HepG2 (cell line): ENCODE data around the gene EHBP1. TPM values are rescaled to one million over a fixed set of nuclear protein-coding genes. Genes with fewer than 3 reads are reported as not detected.

Source experiments
- ATAC-seq: fragments of 200-7000 bp; cut with Tn5 transposase; 3 replicates; pipeline ENCODE4 v1.9.1; 2020; ENCODE audit warnings: mild to moderate bottlenecking, moderate library complexity
- BruUV-seq: library from RNA; stranded (reverse); fragments of 400-500 nt; replicated peaks from 2 replicates; lab custom pipeline; 2021; lab: Mats Ljungman, UMichigan
- CTCF ChIA-PET: fragments of 300-600 bp; formaldehyde crosslinking; extraction: SDS; loops from one replicate; lab custom pipeline; 2021; ENCODE audit warnings: low total read pairs, inconsistent platforms, low intra/inter-chr PET ratio; lab: Yijun Ruan, JAX
- POLR2A ChIA-PET: fragments of 350-600 bp; sonication (Branson Sonifier 250); formaldehyde crosslinking; loops from one replicate; lab custom pipeline; 2020; ENCODE audit warnings: antibody characterized with exemption, inconsistent platforms; lab: Yijun Ruan, JAX
- DNase-seq: peaks from one replicate; pipeline ENCODE4 v3.0.0-alpha.2; 2015; ENCODE audit warnings: low spot score
- FAIRE-seq: peaks from 3 replicates; lab custom pipeline; 2011; peaks lifted over from hg19 to GRCh38; lab: Jason Lieb, UNC
- H2AFZ ChIP-seq: one replicate; pipeline ENCODE4 v1.6.1; 2011; ENCODE audit warnings: low read length, inconsistent platforms
- H3K27ac ChIP-seq: fragments of 300-600 bp; 3 replicates; pipeline ENCODE4 v1.8.0; 2011; ENCODE audit warnings: mixed run types, mild to moderate bottlenecking, mixed read lengths, low read length, inconsistent platforms; ENCODE audit not compliant: insufficient read depth; ENCODE audit errors: extremely low read length
- H3K27me3 ChIP-seq, 2 experiments: fragments of 200-600 bp in 1 of 2; 2 replicates in 1 of 2; 3 replicates in 1 of 2; pipeline versions ENCODE4 v1.6.0 to v1.8.0; 2011; ENCODE audit warnings: low read length in 2 of 2, mild to moderate bottlenecking in 2 of 2, moderate library complexity in 2 of 2, inconsistent platforms in 1 of 2; ENCODE audit not compliant: insufficient read depth in 2 of 2, control insufficient read depth in 1 of 2
- H3K36me3 ChIP-seq, 2 experiments: fragments of 200-600 bp in 1 of 2; replicated peaks in 1 of 2; 2 replicates in 1 of 2; 3 replicates in 1 of 2; pipeline versions ENCODE4 v1.5.1 to v1.8.0; 2011; ENCODE audit warnings: low read length in 2 of 2, inconsistent platforms in 1 of 2; ENCODE audit not compliant: insufficient read depth in 2 of 2, control insufficient read depth in 1 of 2
- H3K4me1 ChIP-seq: 2 replicates; pipeline ENCODE4 v1.5.1; 2012; ENCODE audit warnings: low read length, inconsistent platforms; ENCODE audit not compliant: insufficient read depth
- H3K4me2 ChIP-seq: 2 replicates; pipeline ENCODE4 v1.6.0; 2011; ENCODE audit warnings: low read depth, low read length, inconsistent platforms
- H3K4me3 ChIP-seq, 3 experiments: fragments of 200-600 bp in 1 of 3; sonication (generic), shearing (Covaris generic) in 1 of 3; replicated peaks in 1 of 3; 2 replicates each; pipeline ENCODE4 v1.5.1; 2011 to 2016; ENCODE audit warnings: low read length in 3 of 3, inconsistent platforms in 2 of 3, low read depth in 2 of 3, mild to moderate bottlenecking in 2 of 3, control low read depth in 1 of 3, mixed read lengths in 1 of 3; ENCODE audit not compliant: insufficient read depth in 1 of 3
- H3K79me2 ChIP-seq: one replicate; pipeline ENCODE4 v1.6.1; 2011; ENCODE audit warnings: low read length, inconsistent platforms; ENCODE audit not compliant: insufficient read depth
- H3K9ac ChIP-seq: 2 replicates; pipeline ENCODE4 v1.6.0; 2011; ENCODE audit warnings: mild to moderate bottlenecking, low read depth, low read length, inconsistent platforms; ENCODE audit not compliant: insufficient read depth
- H3K9me3 ChIP-seq: 2 replicates; pipeline ENCODE4 v1.5.1; 2012; ENCODE audit warnings: mild to moderate bottlenecking, low read length
- H4K20me1 ChIP-seq: 2 replicates; pipeline ENCODE4 v1.6.0; 2011; ENCODE audit warnings: inconsistent platforms, mild to moderate bottlenecking, low read length, moderate library complexity; ENCODE audit not compliant: insufficient read depth
- CCAR2 ChIP-seq: fragments of 200-400 bp; formaldehyde crosslinking; optimal IDR thresholded peaks from 2 replicates; pipeline ENCODE3; 2018; ENCODE audit warnings: low read depth, mild to moderate bottlenecking, low read length, moderate library complexity
- LRRFIP1 ChIP-seq: sonication (generic); formaldehyde crosslinking; conservative IDR thresholded peaks from 2 replicates; pipeline ENCODE4 v1.4.0; 2020; ENCODE audit warnings: missing genetic modification reagents
- MED8 ChIP-seq: sonication (generic); formaldehyde crosslinking; IDR thresholded peaks from 2 replicates; pipeline ENCODE4 v1.8.1; 2023; ENCODE audit warnings: mild to moderate bottlenecking, missing genetic modification reagents; ENCODE audit not compliant: insufficient replicate concordance
- NAIF1 ChIP-seq: sonication (generic); formaldehyde crosslinking; IDR thresholded peaks from 2 replicates; pipeline ENCODE4 v1.5.0; 2020; ENCODE audit warnings: mild to moderate bottlenecking, missing genetic modification reagents, borderline replicate concordance
- PATZ1 ChIP-seq: sonication (generic); formaldehyde crosslinking; IDR thresholded peaks from 2 replicates; pipeline ENCODE4 v1.4.0; 2020; ENCODE audit warnings: missing genetic modification reagents
- PITX1 ChIP-seq: sonication (generic); formaldehyde crosslinking; IDR thresholded peaks from 2 replicates; pipeline ENCODE4 v1.5.1; 2020; ENCODE audit warnings: mild to moderate bottlenecking, missing genetic modification reagents
- RARA ChIP-seq: IDR thresholded peaks from 2 replicates; pipeline ENCODE4 v1.6.1; 2016; ENCODE audit warnings: missing genetic modification reagents, missing compliant biosample characterization
- RBFOX2 ChIP-seq: fragments of 200-400 bp; formaldehyde crosslinking; IDR thresholded peaks from 2 replicates; pipeline ENCODE4 v1.6.1; 2017; ENCODE audit warnings: low read depth, mild to moderate bottlenecking, low read length
- TEAD3 ChIP-seq: optimal IDR thresholded peaks from 2 replicates; pipeline ENCODE3; 2016; ENCODE audit warnings: borderline replicate concordance
- TSC22D2 ChIP-seq: sonication (generic); formaldehyde crosslinking; IDR thresholded peaks from 2 replicates; pipeline ENCODE4 v1.5.1; 2020; ENCODE audit warnings: missing genetic modification reagents, mild to moderate bottlenecking, borderline replicate concordance
- YEATS4 ChIP-seq: sonication (generic); formaldehyde crosslinking; IDR thresholded peaks from 2 replicates; pipeline ENCODE4 v1.4.0; 2020; ENCODE audit warnings: missing genetic modification reagents, borderline replicate concordance
- ZNF263 ChIP-seq: sonication (generic); formaldehyde crosslinking; IDR thresholded peaks from 2 replicates; pipeline ENCODE4 v1.4.0; 2020; ENCODE audit warnings: missing genetic modification reagents
- ZNF331 ChIP-seq: sonication (generic); formaldehyde crosslinking; IDR thresholded peaks from 2 replicates; pipeline ENCODE4 v1.4.0; 2020; ENCODE audit warnings: missing genetic modification reagents
- ZSCAN25 ChIP-seq: sonication (generic); formaldehyde crosslinking; IDR thresholded peaks from 2 replicates; pipeline ENCODE4 v1.8.0; 2022; ENCODE audit warnings: mild to moderate bottlenecking, missing genetic modification reagents
- ZSCAN30 ChIP-seq: sonication (generic); formaldehyde crosslinking; IDR thresholded peaks from 2 replicates; pipeline ENCODE4 v1.5.0; 2020; ENCODE audit warnings: mild to moderate bottlenecking, missing genetic modification reagents
- ZZZ3 ChIP-seq: sonication (generic); formaldehyde crosslinking; IDR thresholded peaks from 2 replicates; pipeline ENCODE4 v1.4.0; 2020; ENCODE audit warnings: missing genetic modification reagents, mild to moderate bottlenecking, borderline replicate concordance
- WGBS: methylation state at CpG from one replicate; pipeline ENCODE4 v1.1.6; 2017; ENCODE audit warnings: low lambda C conversion rate; 5-methylcytosine and 5-hydroxymethylcytosine counted together
- in situ Hi-C: cut with HindIII; loops from 2 replicates; pipeline ENCODE4 v1.10.0; 2017; ENCODE audit warnings: low pct_unique_long_range_greater_than_20kb; ENCODE audit not compliant: extremely low pct_ligation_motif_present
- intact Hi-C: fragments of 100-400 bp; cut with micrococcal nuclease; formaldehyde crosslinking; loops from one replicate; pipeline ENCODE4 v1.10.0; 2022; ENCODE audit not compliant: unreplicated experiment
- polyA plus RNA-seq, 8 experiments: library from polyadenylated mRNA; depleted of rRNA in 3 of 8; stranded (reverse) in 7 of 8; unstranded in 1 of 8; fragments of >200 nt; fragmentation: Illumina TruSeq in 4 of 8; extraction: Trizol in 4 of 8; gene quantifications; 2 replicates each; pipeline versions ENCODE4 v1.2.1 to v1.2.3, GENCODE V29; 2011 to 2016; ENCODE audit warnings: low read depth in 4 of 8, missing spikeins in 1 of 8, mixed read lengths in 1 of 8; ENCODE audit not compliant: insufficient read depth in 1 of 8
- total RNA-seq, 5 experiments: library from RNA; depleted of rRNA; stranded (reverse); fragments of >200 nt; fragmentation: Illumina TruSeq; extraction: Trizol; gene quantifications; 2 replicates each; pipeline ENCODE4 v1.2.3, GENCODE V29; 2016; ENCODE audit warnings: low read depth in 1 of 5
- TF ChIP-seq, protein P1 (sequence below): sonication (generic); formaldehyde crosslinking; IDR thresholded peaks from 2 replicates; pipeline ENCODE4 v1.8.1; 2023; ENCODE audit warnings: mild to moderate bottlenecking, missing genetic modification reagents, borderline replicate concordance

EHBP1 gene
- total and polyA plus RNA-seq, 2 of the 13 experiments (the other 11 are each of a cell fraction or from before 2014, with no cell fraction given): 93.5 to 146 TPM

- 32% methylated on average over 1 of the region's 1 CpG for WGBS
- intact Hi-C loops (no loop called here), in situ Hi-C loops (no loop called here)
- POLR2A ChIA-PET: interaction anchor here (0.9 to 1.8 kb wide), 10 partner anchors 9 to 215 kb away, joined by 3 to 13 read pairs (median 4); partner anchors contain the start of gene EHBP1
- no TSS peak for BruUV-seq
- FAIRE-seq (peak; percentile 68), DNase-seq (peak; percentile 83), ATAC-seq (peak; percentile 95)
- Histone ChIP-seq H3K79me2 (no peaks in the 10 kb centered on the region), H3K4me2 (peak overlapping the region; percentile 27), H3K9me3 (no peaks in the 10 kb centered on the region), H3K4me1 (peaks cover 43% of the 10 kb centered on the region), H2AFZ (no peak overlapping the region), H4K20me1 (no peaks in the 10 kb centered on the region), H3K36me3 (no peaks in the 10 kb centered on the region), H3K9ac (no peak overlapping the region), H3K4me3 (no peak overlapping the region), H3K27me3 (no peaks in the 10 kb centered on the region), H3K27ac (no peak overlapping the region)
- CTCF ChIA-PET: no interaction called here
- TF ChIP-seq PITX1 (CRISPR knock-in tag): no peak
- TF ChIP-seq YEATS4 (CRISPR knock-in tag): no peak
- no peak for TF ChIP-seq LRRFIP1 (CRISPR knock-in tag)
- no peak for TF ChIP-seq ZNF263 (CRISPR knock-in tag)
- TF ChIP-seq TEAD3 (CRISPR knock-in tag): peak; percentile 98
- no peak for TF ChIP-seq ZZZ3 (CRISPR knock-in tag)
- TF ChIP-seq ZSCAN25 (CRISPR knock-in tag): no peak
- peak; percentile 73; the same call in 1 of the 2 replicates for TF ChIP-seq PATZ1 (CRISPR knock-in tag)
- 0 out of 2 replicates have a peak, but pooled peaks have one; percentile 32 for TF ChIP-seq NAIF1 (CRISPR knock-in tag)
- TF ChIP-seq, protein P1, sequence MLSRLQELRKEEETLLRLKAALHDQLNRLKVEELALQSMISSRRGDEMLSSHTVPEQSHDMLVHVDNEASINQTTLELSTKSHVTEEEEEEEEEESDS: no peak
- TF ChIP-seq MED8 (CRISPR knock-in tag): no peak
- TF ChIP-seq ZNF331 (CRISPR knock-in tag): peak; percentile 10; the same call in 1 of the 2 replicates
- no peak for TF ChIP-seq TSC22D2 (CRISPR knock-in tag)
- no peak for TF ChIP-seq RBFOX2
- peak; percentile 66; the same call in 1 of the 2 replicates for TF ChIP-seq ZSCAN30 (CRISPR knock-in tag)
- no peak for TF ChIP-seq CCAR2
- 0 out of 2 replicates have a peak, but pooled peaks have one; percentile 24 for TF ChIP-seq RARA (CRISPR knock-in tag)
These were observed 32.9 kb upstream of the EHBP1 start for GRCh38 chr2:62672601-62673000.
